Lower leg skin (tissue), 3 donors: ENCODE results near the gene GRB7.

Experiments
- POLR2A ChIP-seq, 2 donors: fragments of 450-650 bp; IDR thresholded peaks; one replicate each; pipeline ENCODE4 v1.6.1; 2016 to 2017; ENCODE audit warnings: antibody characterized with exemption in 2 of 2, mild to moderate bottlenecking in 1 of 2, moderate library complexity in 1 of 2
- TF ChIP-seq, protein P1 (sequence below), 3 donors: fragments of 450-650 bp; IDR thresholded peaks; one replicate each; pipeline ENCODE4 v1.5.1; 2016; ENCODE audit warnings: antibody characterized with exemption in 3 of 3, mild to moderate bottlenecking in 3 of 3, moderate library complexity in 2 of 3

DNA sequence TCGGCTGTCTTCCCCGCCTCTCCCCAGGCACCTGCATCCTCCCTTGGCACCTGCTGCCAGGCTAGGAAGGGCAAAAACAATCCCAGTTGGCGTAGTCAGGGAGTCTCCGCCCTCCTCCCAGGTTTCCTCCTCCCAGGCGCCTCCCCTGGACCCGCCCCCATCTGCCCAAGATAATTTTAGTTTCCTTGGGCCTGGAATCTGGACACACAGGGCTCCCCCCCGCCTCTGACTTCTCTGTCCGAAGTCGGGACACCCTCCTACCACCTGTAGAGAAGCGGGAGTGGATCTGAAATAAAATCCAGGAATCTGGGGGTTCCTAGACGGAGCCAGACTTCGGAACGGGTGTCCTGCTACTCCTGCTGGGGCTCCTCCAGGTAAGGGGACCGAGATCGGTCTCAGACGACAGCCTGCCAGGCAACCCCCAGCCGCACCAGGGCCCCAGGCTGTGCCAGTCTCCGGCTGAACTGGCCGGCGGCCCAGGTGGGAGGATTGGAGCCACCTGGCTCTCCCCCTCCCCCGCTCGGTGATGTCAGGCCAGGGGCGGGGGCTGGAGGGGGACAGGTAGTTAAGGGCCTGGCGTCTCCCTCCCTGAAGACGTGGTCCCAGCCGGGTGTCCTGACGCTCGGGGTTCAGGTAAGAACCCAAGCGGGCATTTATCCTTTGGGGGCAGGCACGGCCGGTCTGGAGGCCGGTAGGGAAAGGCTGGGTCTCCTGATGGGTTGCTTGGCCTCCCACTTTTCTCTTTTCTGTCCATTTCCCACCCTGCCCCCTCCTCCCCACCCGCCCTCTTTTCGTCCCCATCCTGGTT, at the start of gene GRB7:
- TF ChIP-seq, protein P1, sequence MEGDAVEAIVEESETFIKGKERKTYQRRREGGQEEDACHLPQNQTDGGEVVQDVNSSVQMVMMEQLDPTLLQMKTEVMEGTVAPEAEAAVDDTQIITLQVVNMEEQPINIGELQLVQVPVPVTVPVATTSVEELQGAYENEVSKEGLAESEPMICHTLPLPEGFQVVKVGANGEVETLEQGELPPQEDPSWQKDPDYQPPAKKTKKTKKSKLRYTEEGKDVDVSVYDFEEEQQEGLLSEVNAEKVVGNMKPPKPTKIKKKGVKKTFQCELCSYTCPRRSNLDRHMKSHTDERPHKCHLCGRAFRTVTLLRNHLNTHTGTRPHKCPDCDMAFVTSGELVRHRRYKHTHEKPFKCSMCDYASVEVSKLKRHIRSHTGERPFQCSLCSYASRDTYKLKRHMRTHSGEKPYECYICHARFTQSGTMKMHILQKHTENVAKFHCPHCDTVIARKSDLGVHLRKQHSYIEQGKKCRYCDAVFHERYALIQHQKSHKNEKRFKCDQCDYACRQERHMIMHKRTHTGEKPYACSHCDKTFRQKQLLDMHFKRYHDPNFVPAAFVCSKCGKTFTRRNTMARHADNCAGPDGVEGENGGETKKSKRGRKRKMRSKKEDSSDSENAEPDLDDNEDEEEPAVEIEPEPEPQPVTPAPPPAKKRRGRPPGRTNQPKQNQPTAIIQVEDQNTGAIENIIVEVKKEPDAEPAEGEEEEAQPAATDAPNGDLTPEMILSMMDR (IDR thresholded peaks at IDR 0.05): no peak
- no peak for TF ChIP-seq POLR2A (IDR thresholded peaks at IDR 0.05)
